ENCODE results near the gene ABI3BP.

- TF ChIP-seq, protein P1, sequence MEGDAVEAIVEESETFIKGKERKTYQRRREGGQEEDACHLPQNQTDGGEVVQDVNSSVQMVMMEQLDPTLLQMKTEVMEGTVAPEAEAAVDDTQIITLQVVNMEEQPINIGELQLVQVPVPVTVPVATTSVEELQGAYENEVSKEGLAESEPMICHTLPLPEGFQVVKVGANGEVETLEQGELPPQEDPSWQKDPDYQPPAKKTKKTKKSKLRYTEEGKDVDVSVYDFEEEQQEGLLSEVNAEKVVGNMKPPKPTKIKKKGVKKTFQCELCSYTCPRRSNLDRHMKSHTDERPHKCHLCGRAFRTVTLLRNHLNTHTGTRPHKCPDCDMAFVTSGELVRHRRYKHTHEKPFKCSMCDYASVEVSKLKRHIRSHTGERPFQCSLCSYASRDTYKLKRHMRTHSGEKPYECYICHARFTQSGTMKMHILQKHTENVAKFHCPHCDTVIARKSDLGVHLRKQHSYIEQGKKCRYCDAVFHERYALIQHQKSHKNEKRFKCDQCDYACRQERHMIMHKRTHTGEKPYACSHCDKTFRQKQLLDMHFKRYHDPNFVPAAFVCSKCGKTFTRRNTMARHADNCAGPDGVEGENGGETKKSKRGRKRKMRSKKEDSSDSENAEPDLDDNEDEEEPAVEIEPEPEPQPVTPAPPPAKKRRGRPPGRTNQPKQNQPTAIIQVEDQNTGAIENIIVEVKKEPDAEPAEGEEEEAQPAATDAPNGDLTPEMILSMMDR (conservative IDR thresholded peaks at IDR 0.05; ENCODE audit: low read depth in 2 of 2) = no peak
- TF ChIP-seq JUNB (IDR thresholded peaks at IDR 0.05; ENCODE audit: unreplicated experiment) = no peak
- TF ChIP-seq, protein P2, sequence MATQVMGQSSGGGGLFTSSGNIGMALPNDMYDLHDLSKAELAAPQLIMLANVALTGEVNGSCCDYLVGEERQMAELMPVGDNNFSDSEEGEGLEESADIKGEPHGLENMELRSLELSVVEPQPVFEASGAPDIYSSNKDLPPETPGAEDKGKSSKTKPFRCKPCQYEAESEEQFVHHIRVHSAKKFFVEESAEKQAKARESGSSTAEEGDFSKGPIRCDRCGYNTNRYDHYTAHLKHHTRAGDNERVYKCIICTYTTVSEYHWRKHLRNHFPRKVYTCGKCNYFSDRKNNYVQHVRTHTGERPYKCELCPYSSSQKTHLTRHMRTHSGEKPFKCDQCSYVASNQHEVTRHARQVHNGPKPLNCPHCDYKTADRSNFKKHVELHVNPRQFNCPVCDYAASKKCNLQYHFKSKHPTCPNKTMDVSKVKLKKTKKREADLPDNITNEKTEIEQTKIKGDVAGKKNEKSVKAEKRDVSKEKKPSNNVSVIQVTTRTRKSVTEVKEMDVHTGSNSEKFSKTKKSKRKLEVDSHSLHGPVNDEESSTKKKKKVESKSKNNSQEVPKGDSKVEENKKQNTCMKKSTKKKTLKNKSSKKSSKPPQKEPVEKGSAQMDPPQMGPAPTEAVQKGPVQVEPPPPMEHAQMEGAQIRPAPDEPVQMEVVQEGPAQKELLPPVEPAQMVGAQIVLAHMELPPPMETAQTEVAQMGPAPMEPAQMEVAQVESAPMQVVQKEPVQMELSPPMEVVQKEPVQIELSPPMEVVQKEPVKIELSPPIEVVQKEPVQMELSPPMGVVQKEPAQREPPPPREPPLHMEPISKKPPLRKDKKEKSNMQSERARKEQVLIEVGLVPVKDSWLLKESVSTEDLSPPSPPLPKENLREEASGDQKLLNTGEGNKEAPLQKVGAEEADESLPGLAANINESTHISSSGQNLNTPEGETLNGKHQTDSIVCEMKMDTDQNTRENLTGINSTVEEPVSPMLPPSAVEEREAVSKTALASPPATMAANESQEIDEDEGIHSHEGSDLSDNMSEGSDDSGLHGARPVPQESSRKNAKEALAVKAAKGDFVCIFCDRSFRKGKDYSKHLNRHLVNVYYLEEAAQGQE (IDR thresholded peaks at IDR 0.05; ENCODE audit: unreplicated experiment) = no peak
Observed at GRCh38 chr3:101009386-101009785, 16.2 kb upstream of the ABI3BP start.

All from GM23338 (cell line).